HepG2 (cell line): Measurements from ENCODE around the gene CCL17. TPM values are rescaled to one million over a fixed set of nuclear protein-coding genes. Genes with fewer than 3 reads are reported as not detected.

Experiments used
- ATAC-seq: fragments of 200-7000 bp; cut with Tn5 transposase; 3 replicates; pipeline ENCODE4 v1.9.1; 2020; ENCODE audit warnings: mild to moderate bottlenecking, moderate library complexity
- BruUV-seq: library from RNA; stranded (reverse); fragments of 400-500 nt; replicated peaks from 2 replicates; lab custom pipeline; 2021; lab: Mats Ljungman, UMichigan
- CTCF ChIA-PET: fragments of 300-600 bp; formaldehyde crosslinking; extraction: SDS; loops from one replicate; lab custom pipeline; 2021; ENCODE audit warnings: low total read pairs, inconsistent platforms, low intra/inter-chr PET ratio; lab: Yijun Ruan, JAX
- POLR2A ChIA-PET: fragments of 350-600 bp; sonication (Branson Sonifier 250); formaldehyde crosslinking; loops from one replicate; lab custom pipeline; 2020; ENCODE audit warnings: antibody characterized with exemption, inconsistent platforms; lab: Yijun Ruan, JAX
- DNase-seq: peaks from one replicate; pipeline ENCODE4 v3.0.0-alpha.2; 2015; ENCODE audit warnings: low spot score
- FAIRE-seq: peaks from 3 replicates; lab custom pipeline; 2011; peaks lifted over from hg19 to GRCh38; lab: Jason Lieb, UNC
- H2AFZ ChIP-seq: one replicate; pipeline ENCODE4 v1.6.1; 2011; ENCODE audit warnings: low read length, inconsistent platforms
- H3K27ac ChIP-seq: fragments of 300-600 bp; 3 replicates; pipeline ENCODE4 v1.8.0; 2011; ENCODE audit warnings: mixed run types, mild to moderate bottlenecking, mixed read lengths, low read length, inconsistent platforms; ENCODE audit not compliant: insufficient read depth; ENCODE audit errors: extremely low read length
- H3K27me3 ChIP-seq, 2 experiments: fragments of 200-600 bp in 1 of 2; 2 replicates in 1 of 2; 3 replicates in 1 of 2; pipeline versions ENCODE4 v1.6.0 to v1.8.0; 2011; ENCODE audit warnings: low read length in 2 of 2, mild to moderate bottlenecking in 2 of 2, moderate library complexity in 2 of 2, inconsistent platforms in 1 of 2; ENCODE audit not compliant: insufficient read depth in 2 of 2, control insufficient read depth in 1 of 2
- H3K36me3 ChIP-seq, 2 experiments: fragments of 200-600 bp in 1 of 2; replicated peaks in 1 of 2; 2 replicates in 1 of 2; 3 replicates in 1 of 2; pipeline versions ENCODE4 v1.5.1 to v1.8.0; 2011; ENCODE audit warnings: low read length in 2 of 2, inconsistent platforms in 1 of 2; ENCODE audit not compliant: insufficient read depth in 2 of 2, control insufficient read depth in 1 of 2
- H3K4me1 ChIP-seq: 2 replicates; pipeline ENCODE4 v1.5.1; 2012; ENCODE audit warnings: low read length, inconsistent platforms; ENCODE audit not compliant: insufficient read depth
- H3K4me2 ChIP-seq: 2 replicates; pipeline ENCODE4 v1.6.0; 2011; ENCODE audit warnings: low read depth, low read length, inconsistent platforms
- H3K4me3 ChIP-seq, 3 experiments: fragments of 200-600 bp in 1 of 3; sonication (generic), shearing (Covaris generic) in 1 of 3; replicated peaks in 1 of 3; 2 replicates each; pipeline ENCODE4 v1.5.1; 2011 to 2016; ENCODE audit warnings: low read length in 3 of 3, inconsistent platforms in 2 of 3, low read depth in 2 of 3, mild to moderate bottlenecking in 2 of 3, control low read depth in 1 of 3, mixed read lengths in 1 of 3; ENCODE audit not compliant: insufficient read depth in 1 of 3
- H3K79me2 ChIP-seq: one replicate; pipeline ENCODE4 v1.6.1; 2011; ENCODE audit warnings: low read length, inconsistent platforms; ENCODE audit not compliant: insufficient read depth
- H3K9ac ChIP-seq: 2 replicates; pipeline ENCODE4 v1.6.0; 2011; ENCODE audit warnings: mild to moderate bottlenecking, low read depth, low read length, inconsistent platforms; ENCODE audit not compliant: insufficient read depth
- H3K9me3 ChIP-seq: 2 replicates; pipeline ENCODE4 v1.5.1; 2012; ENCODE audit warnings: mild to moderate bottlenecking, low read length
- H4K20me1 ChIP-seq: 2 replicates; pipeline ENCODE4 v1.6.0; 2011; ENCODE audit warnings: inconsistent platforms, mild to moderate bottlenecking, low read length, moderate library complexity; ENCODE audit not compliant: insufficient read depth
- CBX5 ChIP-seq: sonication (generic); formaldehyde crosslinking; IDR thresholded peaks from 2 replicates; pipeline ENCODE4 v1.4.0; 2020; ENCODE audit warnings: missing genetic modification reagents, borderline replicate concordance
- FOXO1 ChIP-seq: sonication (generic); formaldehyde crosslinking; IDR thresholded peaks from 2 replicates; pipeline ENCODE4 v1.4.0; 2020; ENCODE audit warnings: missing genetic modification reagents
- HHEX ChIP-seq: IDR thresholded peaks from 2 replicates; pipeline ENCODE4 v1.6.1; 2016; ENCODE audit warnings: control low read depth
- MAFG ChIP-seq: sonication (generic); formaldehyde crosslinking; IDR thresholded peaks from 2 replicates; pipeline ENCODE4 v1.5.1; 2020; ENCODE audit warnings: mild to moderate bottlenecking, missing genetic modification reagents
- MZF1 ChIP-seq: sonication (generic); formaldehyde crosslinking; IDR thresholded peaks from 2 replicates; pipeline ENCODE4 v1.8.1; 2023; ENCODE audit warnings: mild to moderate bottlenecking, missing genetic modification reagents, borderline replicate concordance
- NFE2L2 ChIP-seq: fragments of 150-350 bp; IDR thresholded peaks from 2 replicates; pipeline ENCODE4 v1.6.1; 2014; ENCODE audit warnings: low read length
- NR2C2 ChIP-seq: sonication (generic); formaldehyde crosslinking; IDR thresholded peaks from 2 replicates; pipeline ENCODE4 v1.4.0; 2020; ENCODE audit warnings: missing genetic modification reagents, mild to moderate bottlenecking, moderate library complexity, borderline replicate concordance
- NR3C1 ChIP-seq: sonication (generic); formaldehyde crosslinking; IDR thresholded peaks from 2 replicates; pipeline ENCODE4 v1.4.0; 2020; ENCODE audit warnings: missing genetic modification reagents
- PTBP1 ChIP-seq: fragments of 200-400 bp; formaldehyde crosslinking; IDR thresholded peaks from 2 replicates; pipeline ENCODE4 v1.6.1; 2018; ENCODE audit warnings: low read length, low read depth; ENCODE audit not compliant: poor library complexity, severe bottlenecking
- RBM22 ChIP-seq: fragments of 200-400 bp; formaldehyde crosslinking; optimal IDR thresholded peaks from 2 replicates; pipeline ENCODE3; 2017; ENCODE audit warnings: mild to moderate bottlenecking, low read length, moderate library complexity
- SIX4 ChIP-seq: sonication (generic); formaldehyde crosslinking; IDR thresholded peaks from 2 replicates; pipeline ENCODE4 v1.4.0; 2020; ENCODE audit warnings: missing genetic modification reagents
- ZNF20 ChIP-seq: sonication (generic); formaldehyde crosslinking; IDR thresholded peaks from 2 replicates; pipeline ENCODE4 v1.4.0; 2020; ENCODE audit warnings: mild to moderate bottlenecking, moderate library complexity, missing genetic modification reagents
- ZNF350 ChIP-seq: sonication (generic); formaldehyde crosslinking; IDR thresholded peaks from 2 replicates; pipeline ENCODE4 v1.4.0; 2020; ENCODE audit warnings: mild to moderate bottlenecking, low read depth, missing genetic modification reagents, borderline replicate concordance
- ZNF546 ChIP-seq: sonication (generic); formaldehyde crosslinking; conservative IDR thresholded peaks from 2 replicates; pipeline ENCODE4 v1.8.1; 2023; ENCODE audit warnings: mild to moderate bottlenecking, missing genetic modification reagents
- ZNF713 ChIP-seq: sonication (generic); formaldehyde crosslinking; IDR thresholded peaks from 2 replicates; pipeline ENCODE4 v1.4.0; 2020; ENCODE audit warnings: mild to moderate bottlenecking, missing genetic modification reagents
- WGBS: methylation state at CpG from one replicate; pipeline ENCODE4 v1.1.6; 2017; ENCODE audit warnings: low lambda C conversion rate; 5-methylcytosine and 5-hydroxymethylcytosine counted together
- in situ Hi-C: cut with HindIII; loops from 2 replicates; pipeline ENCODE4 v1.10.0; 2017; ENCODE audit warnings: low pct_unique_long_range_greater_than_20kb; ENCODE audit not compliant: extremely low pct_ligation_motif_present
- intact Hi-C: fragments of 100-400 bp; cut with micrococcal nuclease; formaldehyde crosslinking; loops from one replicate; pipeline ENCODE4 v1.10.0; 2022; ENCODE audit not compliant: unreplicated experiment
- polyA plus RNA-seq, 8 experiments: library from polyadenylated mRNA; depleted of rRNA in 3 of 8; stranded (reverse) in 7 of 8; unstranded in 1 of 8; fragments of >200 nt; fragmentation: Illumina TruSeq in 4 of 8; extraction: Trizol in 4 of 8; gene quantifications; 2 replicates each; pipeline versions ENCODE4 v1.2.1 to v1.2.3, GENCODE V29; 2011 to 2016; ENCODE audit warnings: low read depth in 4 of 8, missing spikeins in 1 of 8, mixed read lengths in 1 of 8; ENCODE audit not compliant: insufficient read depth in 1 of 8
- total RNA-seq, 5 experiments: library from RNA; depleted of rRNA; stranded (reverse); fragments of >200 nt; fragmentation: Illumina TruSeq; extraction: Trizol; gene quantifications; 2 replicates each; pipeline ENCODE4 v1.2.3, GENCODE V29; 2016; ENCODE audit warnings: low read depth in 1 of 5
- TF ChIP-seq, protein P1 (sequence below): sonication (generic); formaldehyde crosslinking; IDR thresholded peaks from 2 replicates; pipeline ENCODE4 v1.5.0; 2020; ENCODE audit warnings: missing genetic modification reagents, mild to moderate bottlenecking, borderline replicate concordance
- TF ChIP-seq, protein P2 (sequence below): IDR thresholded peaks from 2 replicates; pipeline ENCODE4 v1.6.1; 2012; ENCODE audit warnings: inconsistent platforms

CCL17 gene
- total and polyA plus RNA-seq, 2 of the 13 experiments (the other 11 are each of a cell fraction or from before 2014, with no cell fraction given): not detected

DNA sequence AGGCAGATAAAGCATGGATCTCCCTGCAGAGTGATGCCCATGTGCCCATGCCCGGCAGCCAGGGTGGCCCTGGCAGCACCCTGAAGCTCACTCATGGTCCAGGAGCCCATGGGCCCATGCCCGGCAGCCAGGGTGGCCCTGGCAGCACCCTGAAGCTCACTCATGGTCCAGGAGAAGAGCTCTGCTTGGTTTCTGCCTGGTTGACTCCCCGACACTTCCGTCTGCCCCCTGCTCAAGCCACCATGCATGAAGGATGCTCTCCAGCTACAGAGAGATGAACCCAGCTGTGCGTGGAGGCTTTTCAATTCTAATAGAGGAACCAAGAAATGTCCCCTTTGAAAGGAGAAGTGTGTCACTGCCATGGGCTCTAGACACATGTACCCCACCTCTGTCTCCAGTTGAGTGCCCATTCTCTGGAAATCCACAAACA is 8.7 kb downstream of the CCL17 start:
- ChIA-PET POLR2A (interaction anchor here (0.6 to 2.2 kb wide), 2 partner anchors 41 to 109 kb away, joined by 4 to 7 read pairs; partner anchors contain the start of gene CX3CL1), CTCF (no interaction called here)
- Histone ChIP-seq H3K9ac (no peak overlapping the region), H3K9me3 (no peaks in the 10 kb centered on the region), H2AFZ (no peak overlapping the region), H3K4me2 (no peak overlapping the region)
- FAIRE-seq: no peak
- in situ Hi-C loops: no loop called here
- ATAC-seq: no peak
- TF ChIP-seq FOXO1 (CRISPR knock-in tag) (no peak), ZNF713 (no peak), RBM22 (no peak), CBX5 (CRISPR knock-in tag) (no peak), NFE2L2 (no peak), MAFG (CRISPR knock-in tag) (no peak), ZNF546 (CRISPR knock-in tag) (no peak), PTBP1 (no peak), NR3C1 (no peak), ZNF350 (CRISPR knock-in tag) (no peak), ZNF20 (CRISPR knock-in tag) (no peak), SIX4 (no peak), HHEX (CRISPR knock-in tag) (no peak), MZF1 (CRISPR knock-in tag) (no peak), NR2C2 (CRISPR knock-in tag) (no peak)
- TF ChIP-seq, protein P1, sequence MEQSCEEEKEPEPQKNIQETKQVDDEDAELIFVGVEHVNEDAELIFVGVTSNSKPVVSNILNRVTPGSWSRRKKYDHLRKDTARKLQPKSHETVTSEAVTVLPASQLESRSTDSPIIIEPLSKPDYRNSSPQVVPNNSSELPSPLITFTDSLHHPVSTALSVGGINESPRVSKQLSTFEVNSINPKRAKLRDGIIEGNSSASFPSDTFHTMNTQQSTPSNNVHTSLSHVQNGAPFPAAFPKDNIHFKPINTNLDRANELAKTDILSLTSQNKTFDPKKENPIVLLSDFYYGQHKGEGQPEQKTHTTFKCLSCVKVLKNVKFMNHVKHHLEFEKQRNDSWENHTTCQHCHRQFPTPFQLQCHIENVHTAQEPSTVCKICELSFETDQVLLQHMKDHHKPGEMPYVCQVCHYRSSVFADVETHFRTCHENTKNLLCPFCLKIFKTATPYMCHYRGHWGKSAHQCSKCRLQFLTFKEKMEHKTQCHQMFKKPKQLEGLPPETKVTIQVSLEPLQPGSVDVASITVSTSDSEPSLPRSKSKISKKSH (CRISPR knock-in tag): no peak
- TF ChIP-seq, protein P2, sequence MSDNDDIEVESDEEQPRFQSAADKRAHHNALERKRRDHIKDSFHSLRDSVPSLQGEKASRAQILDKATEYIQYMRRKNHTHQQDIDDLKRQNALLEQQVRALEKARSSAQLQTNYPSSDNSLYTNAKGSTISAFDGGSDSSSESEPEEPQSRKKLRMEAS: no peak
- TF ChIP-seq, all 625 proteins: peak for 0
- no peaks in the 10 kb centered on the region for H3K36me3 ChIP-seq
- H3K27me3 ChIP-seq: peaks cover 10 to 55% of the 10 kb centered on the region in 2 experiments; a peak in 4 of 5 replicates
- no TSS peak for BruUV-seq
- H3K4me1 ChIP-seq: peaks cover 46% of the 10 kb centered on the region
- no peaks in the 10 kb centered on the region for H4K20me1 ChIP-seq
- no peaks in the 10 kb centered on the region for H3K79me2 ChIP-seq
- intact Hi-C loops: loop anchor here (10.0 kb wide), 1 partner anchor 329 kb away; no protein-coding TSS in a partner anchor
- H3K4me3 ChIP-seq: no peak overlapping the region
- 55% methylated on average over 3 of the region's 5 CpGs for WGBS
- H3K27ac ChIP-seq: no peak overlapping the region
- DNase-seq: no peak
